GM12878 (cell line): ENCODE results near the gene CNMD.
"Not testable (repeated sequence)": the region's sequence is repeated elsewhere in the genome, so short reads cannot be mapped to it uniquely, and the experiment has no call there.

Experiments
- BHLHE40 ChIP-seq, 2 experiments: fragments of 450-650 bp in 1 of 2; IDR thresholded peaks; 2 replicates each; pipeline ENCODE4 v1.6.1; 2011 to 2017; ENCODE audit warnings: low read depth in 2 of 2, borderline replicate concordance in 1 of 2, improper control_type of control experiment in 1 of 2, low read length in 1 of 2, mild to moderate bottlenecking in 1 of 2
- CTCF ChIP-seq, 3 experiments: IDR thresholded peaks in 2 of 3; conservative IDR thresholded peaks in 1 of 3; 2 replicates each; pipeline ENCODE4 v1.5.1; 2011; ENCODE audit warnings: low read depth in 3 of 3, low read length in 3 of 3, mild to moderate bottlenecking in 3 of 3, control low read depth in 2 of 3, moderate library complexity in 2 of 3, inconsistent platforms in 1 of 3, mixed read lengths in 1 of 3; ENCODE audit not compliant: control insufficient read depth in 2 of 3, insufficient read depth in 1 of 3; ENCODE audit errors: extremely low read depth in 1 of 3
- EGR1 ChIP-seq, 2 experiments: IDR thresholded peaks; 1 replicate in 1 of 2; 2 replicates in 1 of 2; pipeline ENCODE4 v1.6.1; 2011 to 2012; ENCODE audit warnings: low read depth in 2 of 2, low read length in 2 of 2, borderline replicate concordance in 1 of 2, mild to moderate bottlenecking in 1 of 2, moderate library complexity in 1 of 2
- EZH2 ChIP-seq: IDR thresholded peaks from 2 replicates; pipeline ENCODE4 v1.6.1; 2012; ENCODE audit warnings: low read depth, mild to moderate bottlenecking, control low read depth, inconsistent platforms, low read length, borderline replicate concordance; ENCODE audit not compliant: control insufficient read depth
- MXI1 ChIP-seq: fragments of 150-350 bp; IDR thresholded peaks from 2 replicates; pipeline ENCODE4 v1.6.1; 2011; ENCODE audit warnings: low read depth, mild to moderate bottlenecking, inconsistent platforms, low read length, improper control_type of control experiment
- NFIC ChIP-seq: IDR thresholded peaks from 2 replicates; pipeline ENCODE4 v1.6.1; 2012; ENCODE audit warnings: low read depth, mild to moderate bottlenecking, inconsistent platforms, low read length, moderate library complexity
- NRF1 ChIP-seq: conservative IDR thresholded peaks from 2 replicates; pipeline ENCODE4 v1.6.1; 2011; ENCODE audit warnings: mild to moderate bottlenecking, low read depth, low read length, improper control_type of control experiment
- PKNOX1 ChIP-seq: fragments of 450-650 bp; IDR thresholded peaks from 2 replicates; pipeline ENCODE4 v1.6.1; 2016; ENCODE audit warnings: mild to moderate bottlenecking
- RBBP5 ChIP-seq: fragments of 200-600 bp; sonication (generic); conservative IDR thresholded peaks from 2 replicates; pipeline ENCODE4 v1.6.1; 2016
- REST ChIP-seq: IDR thresholded peaks from 2 replicates; pipeline ENCODE4 v1.6.1; 2012; ENCODE audit warnings: mild to moderate bottlenecking, low read depth, low read length
- RUNX3 ChIP-seq: IDR thresholded peaks from 2 replicates; pipeline ENCODE4 v1.6.1; 2012; ENCODE audit warnings: low read length, inconsistent platforms

GRCh38 chr13:52708266-52708665 is 31.4 kb downstream of the CNMD start:
- TF ChIP-seq EZH2; PKNOX1; REST; EGR1 (IDR thresholded peaks at IDR 0.05; ENCODE audit: borderline replicate concordance in 1 of 2, low read depth in 2 of 2, low read length in 2 of 2); MXI1; CTCF (IDR thresholded peaks at IDR 0.05 in 2 of 3, conservative IDR thresholded peaks at IDR 0.05 in 1 of 3; ENCODE audit: control insufficient read depth in 2 of 3, extremely low read depth in 1 of 3, insufficient read depth in 1 of 3, low read depth in 3 of 3, low read length in 3 of 3); RBBP5; BHLHE40 (IDR thresholded peaks at IDR 0.05; ENCODE audit: borderline replicate concordance in 1 of 2, low read depth in 2 of 2, low read length in 1 of 2); NRF1; RUNX3; NFIC: not testable (repeated sequence)
